GM13977 (cell line): ENCODE data around the gene SDHAF3.

ENCODE experiments used
- DNase-seq: peaks from one replicate; pipeline ENCODE4 v3.0.0; 2012; ENCODE audit warnings: low spot score
- in situ Hi-C: fragments of 300-500 bp; cut with MboI; formaldehyde crosslinking; loops from one replicate; pipeline ENCODE4 v1.12.0; 2022; ENCODE audit warnings: low sequenced_read_pairs, low pct_unique_long_range_greater_than_20kb, mixed read lengths, inconsistent platforms; ENCODE audit not compliant: unreplicated experiment
- TF ChIP-seq, protein P1 (sequence below): IDR thresholded peaks from 2 replicates; pipeline ENCODE4 v1.5.1; 2012; ENCODE audit warnings: mild to moderate bottlenecking, control low read depth; ENCODE audit not compliant: insufficient read depth; ENCODE audit errors: extremely low read depth, missing control alignments

Gene SDHAF3

DNA sequence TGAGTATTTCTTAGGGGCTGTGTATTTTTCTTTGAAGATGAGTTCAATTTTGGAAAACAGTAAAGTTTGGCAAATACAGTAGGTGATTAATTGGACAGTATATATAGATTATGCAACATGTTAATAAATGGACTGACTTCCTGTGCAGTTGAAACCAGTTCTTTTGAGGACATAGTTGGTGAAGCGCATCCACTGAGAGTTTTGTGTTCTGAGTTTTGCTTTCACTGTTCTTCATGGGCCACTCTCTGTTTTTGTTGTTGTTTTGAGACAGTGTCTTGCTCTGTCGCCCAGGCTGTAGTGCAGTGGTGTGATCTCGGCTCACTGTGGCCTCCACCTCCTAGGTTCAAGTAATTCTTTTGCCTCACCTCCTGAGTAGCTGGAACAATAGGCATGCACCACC, 109.0 kb downstream of the SDHAF3 start:
- no peak for DNase-seq
- in situ Hi-C loops: no loop called here
- TF ChIP-seq, protein P1, sequence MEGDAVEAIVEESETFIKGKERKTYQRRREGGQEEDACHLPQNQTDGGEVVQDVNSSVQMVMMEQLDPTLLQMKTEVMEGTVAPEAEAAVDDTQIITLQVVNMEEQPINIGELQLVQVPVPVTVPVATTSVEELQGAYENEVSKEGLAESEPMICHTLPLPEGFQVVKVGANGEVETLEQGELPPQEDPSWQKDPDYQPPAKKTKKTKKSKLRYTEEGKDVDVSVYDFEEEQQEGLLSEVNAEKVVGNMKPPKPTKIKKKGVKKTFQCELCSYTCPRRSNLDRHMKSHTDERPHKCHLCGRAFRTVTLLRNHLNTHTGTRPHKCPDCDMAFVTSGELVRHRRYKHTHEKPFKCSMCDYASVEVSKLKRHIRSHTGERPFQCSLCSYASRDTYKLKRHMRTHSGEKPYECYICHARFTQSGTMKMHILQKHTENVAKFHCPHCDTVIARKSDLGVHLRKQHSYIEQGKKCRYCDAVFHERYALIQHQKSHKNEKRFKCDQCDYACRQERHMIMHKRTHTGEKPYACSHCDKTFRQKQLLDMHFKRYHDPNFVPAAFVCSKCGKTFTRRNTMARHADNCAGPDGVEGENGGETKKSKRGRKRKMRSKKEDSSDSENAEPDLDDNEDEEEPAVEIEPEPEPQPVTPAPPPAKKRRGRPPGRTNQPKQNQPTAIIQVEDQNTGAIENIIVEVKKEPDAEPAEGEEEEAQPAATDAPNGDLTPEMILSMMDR: no peak
